ENCODE results near the gene NUDT8. TPM values are rescaled to one million over a fixed set of nuclear protein-coding genes. Genes with fewer than 3 reads are reported as not detected.

The NUDT8 gene
- total and polyA plus RNA-seq, 2 experiments from 2014 or later = 5.0 to 15.1 TPM

GRCh38 chr11:67663532-67664212 lies 33.9 kb upstream of the NUDT8 start (continued):
- no peak for TF ChIP-seq REST (IDR thresholded peaks at IDR 0.05; ENCODE audit: unreplicated experiment)
- TF ChIP-seq NANOG (IDR thresholded peaks at IDR 0.05; ENCODE audit: borderline replicate concordance) = no peak
- no peak for TF ChIP-seq ETS1 (IDR thresholded peaks at IDR 0.05)
- no peak for TF ChIP-seq ZNF114 (CRISPR knock-in tag; IDR thresholded peaks at IDR 0.05)
- TF ChIP-seq JUNB (IDR thresholded peaks at IDR 0.05; ENCODE audit: unreplicated experiment) = no peak
- TF ChIP-seq POLR2AphosphoS5 (IDR thresholded peaks at IDR 0.05; ENCODE audit: low read depth) = no peak
- no peak for TF ChIP-seq EZH2 (IDR thresholded peaks at IDR 0.05; ENCODE audit: low read depth, unreplicated experiment)
- no peak for TF ChIP-seq CTCF (conservative IDR thresholded peaks at IDR 0.05; ENCODE audit: low read depth in 2 of 2)

GRCh38 chr11:67662835-67663531 lies 33.2 kb upstream of the NUDT8 start:
- Histone ChIP-seq H3K4me3 (no peak overlapping the region), H4K20me1 (replicated peaks; ENCODE audit: insufficient read depth) (no peaks in the 10 kb centered on the region), H3K4me2 (no peak overlapping the region), H3K9me2 (ENCODE audit: insufficient read depth) (no peaks in the 10 kb centered on the region), H3K4me1 (ENCODE audit: insufficient read depth) (no peaks in the 10 kb centered on the region), H3K79me2 (replicated peaks; ENCODE audit: insufficient read depth) (no peaks in the 10 kb centered on the region), H3K36me3 (ENCODE audit: insufficient read depth) (no peaks in the 10 kb centered on the region; the same call in 1 of the 2 replicates), H3K27ac (ENCODE audit: low read depth) (no peak overlapping the region), H2AFZ (no peak overlapping the region), H3F3A (replicated peaks; ENCODE audit: low read depth) (no peaks in the 10 kb centered on the region), H3K27me3 (ENCODE audit: insufficient read depth) (no peaks in the 10 kb centered on the region)
- no peaks in the 10 kb centered on the region; the same call in 2 of the 3 replicates for H3K36me3 Mint-ChIP-seq (ENCODE audit: low read depth)
- H3K4me1 Mint-ChIP-seq = no peaks in the 10 kb centered on the region
- H3K27me3 Mint-ChIP-seq (ENCODE audit: insufficient read depth, low read depth, poor library complexity) = no peaks in the 10 kb centered on the region
- H3K9me3 Mint-ChIP-seq = peaks cover 12% of the 10 kb centered on the region
- no peak overlapping the region for H3K27ac Mint-ChIP-seq
- ATAC-seq (no peak), DNase-seq (ENCODE audit: low spot score) (no peak)
- no peak overlapping the region for H3K4me3 Mint-ChIP-seq
- no peak for TF ChIP-seq ETS1 (IDR thresholded peaks at IDR 0.05)
- TF ChIP-seq EZH2 (IDR thresholded peaks at IDR 0.05; ENCODE audit: low read depth, unreplicated experiment) = no peak
- no peak for TF ChIP-seq JUNB (IDR thresholded peaks at IDR 0.05; ENCODE audit: unreplicated experiment)
- TF ChIP-seq CTCF (conservative IDR thresholded peaks at IDR 0.05; ENCODE audit: low read depth in 2 of 2) = no peak
- TF ChIP-seq STAT1 (IDR thresholded peaks at IDR 0.05; ENCODE audit: unreplicated experiment) = no peak
- no peak for TF ChIP-seq NANOG (IDR thresholded peaks at IDR 0.05; ENCODE audit: borderline replicate concordance)

All from GM23338 (cell line).